Activated naive CD8-positive, alpha-beta T cell treated with anti-CD3 and anti-CD28 coated beads, Interleukin-2, amount 10 ng/mL, durations not matched to agents 7 days and 5 days (primary cell): ENCODE measurements around the gene GABBR2. TPM values are rescaled to one million over a fixed set of nuclear protein-coding genes. Genes with fewer than 3 reads are reported as not detected.
A peak's percentile ranks its signal among the peaks of the same experiment; 100 is the strongest.

Experiments
- ATAC-seq: fragments of 150-1000 bp; cut with Tn5 transposase; one replicate; pipeline ENCODE4 v1.10.0; 2021; ENCODE audit warnings: low read depth, moderate library complexity
- POLR2A ChIA-PET: fragments of 350-600 bp; sonication (Branson Sonifier 250); formaldehyde crosslinking; loops from one replicate; lab custom pipeline; 2021; ENCODE audit warnings: antibody characterized with exemption; lab: Charles Lee
- DNase-seq: peaks from one replicate; pipeline ENCODE4 v3.0.0; 2021
- H3K27ac Mint-ChIP-seq: one replicate; pipeline ENCODE4 v1.8.0; 2022; ENCODE audit warnings: mild to moderate bottlenecking, mixed read lengths
- H3K27me3 Mint-ChIP-seq: one replicate; pipeline ENCODE4 v1.8.0; 2022; ENCODE audit warnings: mild to moderate bottlenecking, moderate library complexity, mixed read lengths
- H3K36me3 Mint-ChIP-seq: one replicate; pipeline ENCODE4 v1.8.0; 2021; ENCODE audit warnings: mild to moderate bottlenecking, mixed read lengths
- H3K4me1 Mint-ChIP-seq: one replicate; pipeline ENCODE4 v1.8.0; 2021; ENCODE audit warnings: mixed read lengths
- H3K4me3 Mint-ChIP-seq: one replicate; pipeline ENCODE4 v1.8.0; 2022; ENCODE audit warnings: mild to moderate bottlenecking, moderate library complexity, mixed read lengths
- H3K9me3 Mint-ChIP-seq: one replicate; pipeline ENCODE4 v1.8.0; 2021; ENCODE audit warnings: mixed read lengths
- total RNA-seq, 2 experiments: library from RNA; stranded (reverse); gene quantifications; one replicate each; pipeline ENCODE4 v1.2.3, GENCODE V29; 2021

Gene GABBR2
- total RNA-seq, 2 experiments from 2014 or later = not detected

GRCh38 chr9:98708103-98708932, 417 bp downstream of the GABBR2 start:
- Mint-ChIP-seq H3K27ac (no peak overlapping the region), H3K4me1 (no peaks in the 10 kb centered on the region), H3K4me3 (no peak overlapping the region), H3K27me3 (peaks cover 69% of the 10 kb centered on the region), H3K36me3 (no peaks in the 10 kb centered on the region), H3K9me3 (no peaks in the 10 kb centered on the region)
- DNase-seq = peak; percentile 36
- no peak for ATAC-seq
- POLR2A ChIA-PET = no interaction called here

GRCh38 chr9:98707166-98708102, 1.3 kb downstream of the GABBR2 start:
- H3K27ac Mint-ChIP-seq = no peak overlapping the region
- H3K27me3 Mint-ChIP-seq = peaks cover 69% of the 10 kb centered on the region
- H3K9me3 Mint-ChIP-seq = no peaks in the 10 kb centered on the region
- POLR2A ChIA-PET = no interaction called here
- H3K36me3 Mint-ChIP-seq = no peaks in the 10 kb centered on the region
- no peak overlapping the region for H3K4me3 Mint-ChIP-seq
- DNase-seq (peak; percentile 45), ATAC-seq (peak; percentile 55)
- H3K4me1 Mint-ChIP-seq = no peaks in the 10 kb centered on the region

GRCh38 chr9:98706651-98707165, 2.0 kb downstream of the GABBR2 start:
- Mint-ChIP-seq H3K9me3 (no peaks in the 10 kb centered on the region), H3K27me3 (peaks cover 63% of the 10 kb centered on the region), H3K27ac (no peak overlapping the region), H3K4me1 (no peaks in the 10 kb centered on the region), H3K4me3 (no peak overlapping the region), H3K36me3 (no peaks in the 10 kb centered on the region)
- POLR2A ChIA-PET = no interaction called here
- no peak for DNase-seq
- ATAC-seq = no peak

GRCh38 chr9:98702835-98703380, 5.8 kb downstream of the GABBR2 start:
- Mint-ChIP-seq H3K4me1 (no peaks in the 10 kb centered on the region), H3K9me3 (no peaks in the 10 kb centered on the region), H3K4me3 (no peak overlapping the region), H3K27me3 (peaks cover 43% of the 10 kb centered on the region), H3K36me3 (no peaks in the 10 kb centered on the region), H3K27ac (no peak overlapping the region)
- ATAC-seq (no peak), DNase-seq (no peak)
- POLR2A ChIA-PET = no interaction called here

GRCh38 chr9:98702340-98702739, 6.4 kb downstream of the GABBR2 start:
- DNase-seq (no peak), ATAC-seq (no peak)
- Mint-ChIP-seq H3K36me3 (no peaks in the 10 kb centered on the region), H3K4me3 (no peak overlapping the region), H3K27ac (no peak overlapping the region), H3K9me3 (no peaks in the 10 kb centered on the region), H3K4me1 (no peaks in the 10 kb centered on the region), H3K27me3 (peaks cover 40% of the 10 kb centered on the region)
- POLR2A ChIA-PET = no interaction called here

- Mint-ChIP-seq H3K4me1 (no peaks in the 10 kb centered on the region), H3K9me3 (no peaks in the 10 kb centered on the region), H3K4me3 (no peak overlapping the region), H3K27ac (no peak overlapping the region), H3K27me3 (peaks cover 33% of the 10 kb centered on the region), H3K36me3 (no peaks in the 10 kb centered on the region)
- no peak for ATAC-seq
- DNase-seq = no peak
- POLR2A ChIA-PET = no interaction called here
Measured at GRCh38 chr9:98701576-98701975, 7.2 kb downstream of the GABBR2 start.

GRCh38 chr9:98700801-98701200, 7.9 kb downstream of the GABBR2 start:
- Mint-ChIP-seq H3K27ac (no peak overlapping the region), H3K4me3 (no peak overlapping the region), H3K4me1 (no peaks in the 10 kb centered on the region), H3K27me3 (peaks cover 25% of the 10 kb centered on the region), H3K9me3 (no peaks in the 10 kb centered on the region), H3K36me3 (no peaks in the 10 kb centered on the region)
- ATAC-seq (no peak), DNase-seq (no peak)
- POLR2A ChIA-PET = no interaction called here

GRCh38 chr9:98698856-98699255, 9.9 kb downstream of the GABBR2 start:
- no peak overlapping the region for H3K4me3 Mint-ChIP-seq
- no peaks in the 10 kb centered on the region for H3K36me3 Mint-ChIP-seq
- POLR2A ChIA-PET = no interaction called here
- H3K9me3 Mint-ChIP-seq = no peaks in the 10 kb centered on the region
- DNase-seq (no peak), ATAC-seq (no peak)
- peaks cover 7% of the 10 kb centered on the region for H3K27me3 Mint-ChIP-seq
- H3K4me1 Mint-ChIP-seq = no peaks in the 10 kb centered on the region
- H3K27ac Mint-ChIP-seq = no peak overlapping the region

GRCh38 chr9:98694943-98695342, 13.8 kb downstream of the GABBR2 start:
- Mint-ChIP-seq H3K4me1 (no peaks in the 10 kb centered on the region), H3K27ac (no peak overlapping the region), H3K9me3 (no peaks in the 10 kb centered on the region), H3K27me3 (peaks cover 7% of the 10 kb centered on the region), H3K36me3 (no peaks in the 10 kb centered on the region), H3K4me3 (no peak overlapping the region)
- POLR2A ChIA-PET = no interaction called here
- ATAC-seq (no peak), DNase-seq (no peak)

GRCh38 chr9:98692392-98692791, 16.3 kb downstream of the GABBR2 start:
- ATAC-seq (no peak), DNase-seq (no peak)
- H3K27me3 Mint-ChIP-seq = peaks cover 3% of the 10 kb centered on the region
- H3K4me1 Mint-ChIP-seq = no peaks in the 10 kb centered on the region
- POLR2A ChIA-PET = no interaction called here
- no peak overlapping the region for H3K4me3 Mint-ChIP-seq
- H3K9me3 Mint-ChIP-seq = no peaks in the 10 kb centered on the region
- no peaks in the 10 kb centered on the region for H3K36me3 Mint-ChIP-seq
- no peak overlapping the region for H3K27ac Mint-ChIP-seq

GRCh38 chr9:98691890-98692289, 16.8 kb downstream of the GABBR2 start:
- no peaks in the 10 kb centered on the region for H3K36me3 Mint-ChIP-seq
- no peaks in the 10 kb centered on the region for H3K9me3 Mint-ChIP-seq
- POLR2A ChIA-PET = no interaction called here
- no peak overlapping the region for H3K4me3 Mint-ChIP-seq
- DNase-seq (no peak), ATAC-seq (no peak)
- H3K27ac Mint-ChIP-seq = no peak overlapping the region
- H3K4me1 Mint-ChIP-seq = peaks cover 1% of the 10 kb centered on the region
- H3K27me3 Mint-ChIP-seq = peaks cover 3% of the 10 kb centered on the region

- H3K4me3 Mint-ChIP-seq = no peak overlapping the region
- no peak for ATAC-seq
Measured at GRCh38 chr9:98690686-98691085, 18.0 kb downstream of the GABBR2 start.

GRCh38 chr9:98688710-98689495, 19.8 kb downstream of the GABBR2 start:
- H3K9me3 Mint-ChIP-seq = no peaks in the 10 kb centered on the region
- no peak for DNase-seq
- no peak overlapping the region for H3K4me3 Mint-ChIP-seq
- ATAC-seq = no peak
- POLR2A ChIA-PET = no interaction called here
- H3K27ac Mint-ChIP-seq = no peak overlapping the region
- peaks cover 5% of the 10 kb centered on the region for H3K4me1 Mint-ChIP-seq
- no peaks in the 10 kb centered on the region for H3K36me3 Mint-ChIP-seq
- H3K27me3 Mint-ChIP-seq = peaks cover 3% of the 10 kb centered on the region

More at GRCh38 chr9:98690686-98691085, 18.0 kb downstream of the GABBR2 start:
- peaks cover 5% of the 10 kb centered on the region for H3K4me1 Mint-ChIP-seq
- peaks cover 3% of the 10 kb centered on the region for H3K27me3 Mint-ChIP-seq
- no peak for DNase-seq
- no peaks in the 10 kb centered on the region for H3K36me3 Mint-ChIP-seq
- POLR2A ChIA-PET = no interaction called here
- no peak overlapping the region for H3K27ac Mint-ChIP-seq
- no peaks in the 10 kb centered on the region for H3K9me3 Mint-ChIP-seq
